ENCODE results near the gene DNAJC18.
"Not testable (repeated sequence)": the region's sequence is repeated elsewhere in the genome, so short reads cannot be mapped to it uniquely, and the experiment has no call there.

The DNAJC18 gene

GRCh38 chr5:139460455-139460854, 21.1 kb upstream of the DNAJC18 start:
- no peak for DNase-seq

- DNase-seq = no peak
These were observed 20.2 kb upstream of the DNAJC18 start for GRCh38 chr5:139459451-139459934.

GRCh38 chr5:139458580-139459407, 19.5 kb upstream of the DNAJC18 start:
- DNase-seq = no peak

DNA sequence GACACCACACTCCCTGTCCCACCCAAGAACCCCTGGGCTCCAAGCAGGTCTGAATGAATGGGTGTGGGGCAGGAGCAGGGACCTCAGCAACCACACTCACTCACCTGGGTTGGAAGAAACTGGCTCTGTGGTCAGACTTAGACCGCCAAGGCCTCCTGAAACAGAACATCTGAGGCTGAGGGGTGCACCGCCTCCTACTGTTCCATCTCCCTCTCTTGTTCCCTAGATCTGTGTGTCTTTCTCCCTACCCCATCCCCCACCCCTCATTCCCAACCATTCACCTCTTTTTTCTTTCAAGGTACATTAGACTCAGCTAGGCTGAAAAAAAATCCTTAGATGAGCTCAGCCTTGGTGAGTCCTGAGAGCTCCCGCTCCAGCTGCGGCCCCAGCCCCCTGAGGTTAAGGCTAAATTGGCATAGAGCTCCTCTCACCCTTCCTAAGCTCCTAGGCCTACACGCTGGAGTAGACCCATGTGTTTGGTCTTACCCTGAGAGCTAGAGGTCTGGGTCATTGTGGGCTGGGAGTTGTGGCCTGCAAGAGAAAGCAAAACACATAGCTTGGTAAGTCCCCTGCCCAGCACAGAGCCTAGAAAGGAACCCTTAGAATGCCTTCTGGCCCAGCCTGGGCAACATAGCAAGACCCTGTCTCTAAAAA, 18.5 kb upstream of the DNAJC18 start:
- no peak for DNase-seq

DNA sequence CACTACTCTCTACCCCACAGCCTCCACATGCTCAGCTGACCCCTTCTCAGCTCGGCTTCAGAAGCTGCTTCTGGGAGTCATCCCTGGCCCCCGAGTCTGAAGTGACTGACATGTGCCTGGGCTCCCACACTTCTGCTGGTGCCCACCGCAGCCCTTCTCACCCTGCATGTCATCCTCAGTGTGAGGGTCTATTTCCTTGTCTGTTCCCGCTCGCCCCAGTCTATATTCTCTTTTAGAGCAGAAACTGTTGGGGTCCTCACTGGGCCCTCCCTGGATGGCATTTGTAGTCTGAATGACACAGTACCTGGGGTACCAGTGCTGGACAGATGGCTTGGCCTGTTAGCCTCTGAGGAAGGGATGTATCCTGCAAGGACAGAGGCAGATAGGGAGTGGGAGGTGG, 17.9 kb upstream of the DNAJC18 start:
- no peak for DNase-seq

GRCh38 chr5:139456776-139457175, 17.5 kb upstream of the DNAJC18 start:
- DNase-seq = no peak

- no peak for DNase-seq
These were observed 15.4 kb upstream of the DNAJC18 start for GRCh38 chr5:139454568-139455290.

GRCh38 chr5:139453683-139454567, 14.6 kb upstream of the DNAJC18 start:
- no peak for DNase-seq

DNA sequence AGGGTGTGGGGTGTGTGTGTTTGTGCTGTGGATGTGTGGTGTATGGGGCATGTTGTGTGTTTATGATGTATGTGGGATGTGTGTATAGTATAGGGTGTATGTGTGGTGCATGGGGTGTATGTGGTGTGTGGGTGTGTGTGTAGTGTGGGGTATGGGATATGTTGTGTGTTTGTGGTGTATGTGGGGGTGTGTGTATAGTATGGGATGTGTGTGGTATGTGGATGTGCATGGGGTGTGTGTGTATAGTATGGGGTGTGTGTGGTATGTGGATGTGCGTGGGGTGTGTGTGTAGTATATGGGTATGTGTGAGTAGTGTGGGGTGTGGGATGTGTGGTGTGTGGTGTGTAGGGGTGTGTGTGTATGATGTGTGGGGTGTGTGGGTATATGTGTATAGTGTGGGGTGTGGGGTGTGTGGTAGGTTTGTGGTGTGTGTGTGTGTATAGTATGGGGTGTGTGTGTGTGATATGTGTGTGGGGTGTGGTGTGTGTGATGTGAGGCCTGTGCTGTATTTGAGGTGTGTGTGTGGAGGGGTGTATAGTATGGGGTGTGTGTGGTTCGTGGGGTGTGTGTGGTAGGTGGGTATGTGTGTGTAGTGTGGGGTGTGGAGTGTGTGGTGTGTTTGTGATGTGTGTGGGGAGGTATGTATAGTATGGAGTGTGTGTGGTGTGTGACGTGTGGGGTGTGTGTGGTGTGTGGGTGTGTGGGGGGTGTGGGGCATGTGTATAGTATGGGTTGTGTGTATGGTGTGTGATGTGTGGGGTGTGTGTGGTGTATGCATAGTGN, 12.7 kb upstream of the DNAJC18 start:
- no peak for DNase-seq

GRCh38 chr5:139451176-139451575, 11.9 kb upstream of the DNAJC18 start:
- no peak for DNase-seq

- DNase-seq = no peak
These were observed 7.8 kb upstream of the DNAJC18 start for GRCh38 chr5:139446956-139447779.

DNA sequence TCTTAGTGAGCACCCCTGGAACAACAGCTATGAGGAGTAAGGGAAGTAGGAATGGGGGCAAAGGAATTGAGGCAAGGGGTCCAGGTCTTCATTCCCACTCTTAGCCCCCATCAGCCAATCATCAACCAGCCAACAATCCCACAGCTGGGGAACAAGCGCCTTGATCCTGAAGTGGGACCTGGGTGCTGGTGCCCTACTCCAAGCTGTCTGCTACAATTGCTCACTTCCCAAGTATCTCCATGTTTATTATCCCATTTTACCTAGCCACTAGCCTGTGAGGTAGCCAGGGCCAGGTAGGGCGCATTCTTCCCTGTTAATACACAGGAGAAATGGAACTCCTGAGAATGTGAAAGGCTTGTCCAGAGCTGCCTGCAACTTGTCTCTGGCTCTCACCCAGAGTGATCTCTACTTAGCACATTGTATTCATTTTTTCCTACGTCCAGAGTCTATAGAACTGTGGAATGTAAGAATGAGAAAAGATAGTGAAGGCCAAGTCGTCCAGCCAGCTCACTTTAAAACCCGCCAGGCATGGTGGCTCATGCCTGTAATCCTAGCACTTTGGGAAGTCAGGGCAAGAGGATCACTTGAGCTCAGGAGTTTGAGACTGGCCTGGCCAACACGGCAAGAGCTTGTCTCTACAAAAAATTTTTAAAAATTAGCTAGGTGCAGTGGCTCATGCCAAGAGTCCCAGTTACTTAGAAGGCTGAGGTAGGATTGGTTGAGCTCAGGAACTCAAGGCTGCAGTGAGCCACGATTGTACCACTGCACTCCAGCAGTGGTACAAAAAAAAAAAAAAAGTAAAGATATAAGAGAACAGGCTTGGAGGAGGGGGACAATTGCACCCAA, 6.2 kb upstream of the DNAJC18 start:
- no peak for DNase-seq

- DNase-seq = no peak
These were observed 4.6 kb upstream of the DNAJC18 start for GRCh38 chr5:139443831-139444453.

DNA sequence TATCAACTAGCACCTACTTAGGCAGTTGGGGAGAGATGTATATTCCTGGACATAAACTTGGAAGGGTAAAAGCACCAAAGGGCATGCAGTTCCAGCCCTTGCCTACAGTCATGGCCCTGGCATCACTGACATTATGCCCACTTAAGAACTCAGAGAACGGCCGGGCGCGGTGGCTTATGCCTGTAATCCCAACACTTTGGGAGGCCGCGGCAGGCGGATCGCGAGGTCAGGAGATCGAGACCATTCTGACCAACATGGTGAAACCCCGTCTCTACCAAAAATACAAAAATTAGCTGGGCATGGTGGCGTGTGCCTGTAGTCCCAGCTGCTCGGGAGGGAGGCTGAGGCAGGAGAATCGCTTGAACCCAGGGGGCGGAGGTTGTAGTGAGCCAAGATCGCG, 1.1 kb upstream of the DNAJC18 start:
- DNase-seq = not testable (repeated sequence)

- DNase-seq = no peak
These were observed 665 bp downstream of the DNAJC18 start for GRCh38 chr5:139438707-139439012.

GRCh38 chr5:139435676-139436075, 3.6 kb downstream of the DNAJC18 start:
- DNase-seq = no peak

GRCh38 chr5:139431706-139432105, 7.6 kb downstream of the DNAJC18 start:
- no peak for DNase-seq

GRCh38 chr5:139430015-139430414, 9.3 kb downstream of the DNAJC18 start:
- DNase-seq = no peak

- no peak for DNase-seq
These were observed 13.0 kb downstream of the DNAJC18 start for GRCh38 chr5:139426203-139426885.
